Hepatocyte (in vitro differentiated cells): Measurements from ENCODE around the gene NFIA. TPM values are rescaled to one million over a fixed set of nuclear protein-coding genes. Genes with fewer than 3 reads are reported as not detected.
A peak's percentile ranks its signal among the peaks of the same experiment; 100 is the strongest.

Source experiments
- DNase-seq: peaks from one replicate; pipeline ENCODE4 v3.0.0-alpha.2; 2016; ENCODE audit warnings: low spot score
- H2AFZ ChIP-seq: fragments of 200-600 bp; sonication (generic); 2 replicates; pipeline ENCODE4 v1.6.0; 2016; ENCODE audit warnings: antibody characterized with exemption, mild to moderate bottlenecking
- H3K27ac ChIP-seq: fragments of 200-600 bp; sonication (generic); 2 replicates; pipeline ENCODE4 v1.5.1; 2016; ENCODE audit warnings: mild to moderate bottlenecking
- H3K27me3 ChIP-seq: fragments of 200-600 bp; sonication (generic); 2 replicates; pipeline ENCODE4 v1.6.1; 2016
- H3K36me3 ChIP-seq: fragments of 200-600 bp; sonication (generic); replicated peaks from 2 replicates; pipeline ENCODE4 v1.5.1; 2016; ENCODE audit warnings: low read depth; ENCODE audit not compliant: insufficient read depth
- H3K4me1 ChIP-seq: fragments of 200-600 bp; sonication (generic); 2 replicates; pipeline ENCODE4 v1.5.1; 2016; ENCODE audit warnings: mild to moderate bottlenecking, moderate library complexity; ENCODE audit not compliant: insufficient read depth
- H3K4me2 ChIP-seq: fragments of 200-600 bp; sonication (generic); 2 replicates; pipeline ENCODE4 v1.6.0; 2016
- H3K4me3 ChIP-seq: fragments of 200-600 bp; sonication (generic); 2 replicates; pipeline ENCODE4 v1.5.1; 2016; ENCODE audit warnings: mild to moderate bottlenecking
- H3K79me2 ChIP-seq: fragments of 200-600 bp; sonication (generic); 2 replicates; pipeline ENCODE4 v1.6.0; 2017; ENCODE audit warnings: mild to moderate bottlenecking
- H3K9me2 ChIP-seq: fragments of 200-600 bp; sonication (generic); replicated peaks from 2 replicates; pipeline ENCODE4 v1.6.0; 2017; ENCODE audit warnings: mild to moderate bottlenecking; ENCODE audit not compliant: insufficient read depth
- H3K9me3 ChIP-seq: fragments of 200-600 bp; sonication (generic); 2 replicates; pipeline ENCODE4 v1.5.1; 2016; ENCODE audit warnings: low read depth, mild to moderate bottlenecking
- H4K20me1 ChIP-seq: fragments of 200-600 bp; sonication (generic); 2 replicates; pipeline ENCODE4 v1.6.0; 2016; ENCODE audit warnings: mild to moderate bottlenecking; ENCODE audit not compliant: insufficient read depth, poor library complexity, severe bottlenecking
- EZH2 ChIP-seq: fragments of 200-600 bp; sonication (generic); IDR thresholded peaks from 2 replicates; pipeline ENCODE4 v1.6.1; 2016; ENCODE audit warnings: antibody characterized with exemption, mild to moderate bottlenecking, borderline replicate concordance
- EZH2phosphoT487 ChIP-seq: fragments of 200-600 bp; sonication (generic); IDR thresholded peaks from one replicate; pipeline ENCODE4 v1.6.1; 2018; ENCODE audit warnings: antibody characterized with exemption, mild to moderate bottlenecking, low read depth, moderate library complexity; ENCODE audit not compliant: unreplicated experiment, severe bottlenecking
- WGBS: methylation state at CpG from one replicate; pipeline ENCODE4 v1.1.6; 2016; ENCODE audit warnings: low lambda C conversion rate; ENCODE audit errors: missing lambda C conversion rate; 5-methylcytosine and 5-hydroxymethylcytosine counted together
- polyA plus RNA-seq: library from polyadenylated mRNA; unstranded; fragments of >200 nt; fragmentation: Nextera tagmentation; extraction: Ambion mirVana; gene quantifications from 2 replicates; pipeline ENCODE4 v1.2.1, GENCODE V29; 2016
- total RNA-seq: library from RNA; depleted of rRNA; stranded (reverse); fragments of >200 nt; gene quantifications from 2 replicates; pipeline ENCODE4 v1.2.3, GENCODE V29; 2014
- TF ChIP-seq, protein P1 (sequence below): fragments of 200-600 bp; sonication (generic); IDR thresholded peaks from 2 replicates; pipeline ENCODE4 v1.5.1; 2016; ENCODE audit warnings: antibody characterized with exemption, mild to moderate bottlenecking; ENCODE audit not compliant: poor library complexity

The NFIA gene
- total and polyA plus RNA-seq, 2 experiments from 2014 or later, result 15.1 to 18.2 TPM

- H3K4me2 ChIP-seq, result peak overlapping the region; percentile 48
- H3K79me2 ChIP-seq, result peaks cover 50% of the 10 kb centered on the region
- no peak for TF ChIP-seq EZH2phosphoT487
- no peak for TF ChIP-seq EZH2
- TF ChIP-seq, protein P1, sequence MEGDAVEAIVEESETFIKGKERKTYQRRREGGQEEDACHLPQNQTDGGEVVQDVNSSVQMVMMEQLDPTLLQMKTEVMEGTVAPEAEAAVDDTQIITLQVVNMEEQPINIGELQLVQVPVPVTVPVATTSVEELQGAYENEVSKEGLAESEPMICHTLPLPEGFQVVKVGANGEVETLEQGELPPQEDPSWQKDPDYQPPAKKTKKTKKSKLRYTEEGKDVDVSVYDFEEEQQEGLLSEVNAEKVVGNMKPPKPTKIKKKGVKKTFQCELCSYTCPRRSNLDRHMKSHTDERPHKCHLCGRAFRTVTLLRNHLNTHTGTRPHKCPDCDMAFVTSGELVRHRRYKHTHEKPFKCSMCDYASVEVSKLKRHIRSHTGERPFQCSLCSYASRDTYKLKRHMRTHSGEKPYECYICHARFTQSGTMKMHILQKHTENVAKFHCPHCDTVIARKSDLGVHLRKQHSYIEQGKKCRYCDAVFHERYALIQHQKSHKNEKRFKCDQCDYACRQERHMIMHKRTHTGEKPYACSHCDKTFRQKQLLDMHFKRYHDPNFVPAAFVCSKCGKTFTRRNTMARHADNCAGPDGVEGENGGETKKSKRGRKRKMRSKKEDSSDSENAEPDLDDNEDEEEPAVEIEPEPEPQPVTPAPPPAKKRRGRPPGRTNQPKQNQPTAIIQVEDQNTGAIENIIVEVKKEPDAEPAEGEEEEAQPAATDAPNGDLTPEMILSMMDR, result no peak
- H4K20me1 ChIP-seq, result no peaks in the 10 kb centered on the region
- H3K27ac ChIP-seq, result no peak overlapping the region
- H3K9me3 ChIP-seq, result no peaks in the 10 kb centered on the region
- no peaks in the 10 kb centered on the region for H3K36me3 ChIP-seq
- no peak for DNase-seq
- H2AFZ ChIP-seq, result no peak overlapping the region
- H3K27me3 ChIP-seq, result no peaks in the 10 kb centered on the region
- WGBS, result 69% methylated on average over 5 of the region's 5 CpGs
- peaks cover 3% of the 10 kb centered on the region for H3K4me1 ChIP-seq
- H3K9me2 ChIP-seq, result no peaks in the 10 kb centered on the region
- H3K4me3 ChIP-seq, result no peak overlapping the region
Observed at GRCh38 chr1:61250933-61251332, 168.6 kb downstream of the NFIA start.

GRCh38 chr1:61253059-61253735, 170.8 kb downstream of the NFIA start:
- DNase-seq, result peak; percentile 51
- Histone ChIP-seq H3K4me2 (no peak overlapping the region), H3K27me3 (no peaks in the 10 kb centered on the region), H4K20me1 (no peaks in the 10 kb centered on the region), H3K9me3 (no peaks in the 10 kb centered on the region), H3K9me2 (no peaks in the 10 kb centered on the region), H3K36me3 (no peaks in the 10 kb centered on the region), H3K79me2 (peaks cover 50% of the 10 kb centered on the region), H3K27ac (no peak overlapping the region), H3K4me3 (no peak overlapping the region), H2AFZ (no peak overlapping the region), H3K4me1 (peaks cover 3% of the 10 kb centered on the region)
- 100% methylated on average over 2 of the region's 2 CpGs for WGBS
- TF ChIP-seq EZH2phosphoT487, result no peak
- TF ChIP-seq EZH2, result no peak

- Histone ChIP-seq H3K4me3 (no peak overlapping the region), H2AFZ (no peak overlapping the region), H3K79me2 (peaks cover 49% of the 10 kb centered on the region), H3K27ac (peak overlapping the region; percentile 74), H3K4me2 (peak overlapping the region; percentile 57), H3K9me2 (no peaks in the 10 kb centered on the region), H3K9me3 (no peaks in the 10 kb centered on the region), H4K20me1 (no peaks in the 10 kb centered on the region), H3K27me3 (no peaks in the 10 kb centered on the region), H3K4me1 (peaks cover 3% of the 10 kb centered on the region), H3K36me3 (no peaks in the 10 kb centered on the region)
- DNase-seq, result no peak
- TF ChIP-seq EZH2, result no peak
- TF ChIP-seq, protein P1, result no peak
- TF ChIP-seq EZH2phosphoT487, result no peak
- 86% methylated on average over 1 of the region's 1 CpG for WGBS
Observed at GRCh38 chr1:61253912-61254633, 171.7 kb downstream of the NFIA start.
